Heart left ventricle (tissue), 16 donors: ENCODE data around the gene APOB. TPM values are rescaled to one million over a fixed set of nuclear protein-coding genes. Genes with fewer than 3 reads are reported as not detected.

Experiments used
- ATAC-seq, 4 donors: fragments of 200-7000 bp; cut with Tn5 transposase; one replicate each; pipeline ENCODE4 v1.9.1; 2020 to 2022; ENCODE audit warnings: moderate library complexity in 4 of 4, mild to moderate bottlenecking in 3 of 4, moderate number of reproducible peaks in 1 of 4
- DNase-seq, 5 donors: peaks; one replicate each; pipeline ENCODE4 v3.0.0-alpha.2; 2020
- H3K27ac ChIP-seq, 12 donors: fragments of 200-600 bp; sonication (generic) in 4 of 12; one replicate each; pipeline versions ENCODE4 v1.5.0 to v1.8.0; 2016 to 2022; ENCODE audit warnings: mild to moderate bottlenecking in 2 of 12
- H3K27me3 ChIP-seq, 9 donors: fragments of 200-600 bp; sonication (generic) in 2 of 9; one replicate each; pipeline versions ENCODE4 v1.5.1 to v1.8.0; 2016 to 2022; ENCODE audit warnings: mild to moderate bottlenecking in 3 of 9
- H3K36me3 ChIP-seq, 9 donors: fragments of 200-600 bp; sonication (generic) in 2 of 9; one replicate each; pipeline versions ENCODE4 v1.5.0 to v1.8.0; 2018 to 2022; ENCODE audit warnings: mild to moderate bottlenecking in 2 of 9
- H3K4me1 ChIP-seq, 12 donors: fragments of 200-600 bp; sonication (generic) in 4 of 12; one replicate each; pipeline versions ENCODE4 v1.5.0 to v1.8.0; 2016 to 2022; ENCODE audit warnings: mild to moderate bottlenecking in 3 of 12
- H3K4me3 ChIP-seq, 12 donors: fragments of 200-600 bp; sonication (generic) in 4 of 12; one replicate each; pipeline versions ENCODE4 v1.5.0 to v1.8.0; 2017 to 2022; ENCODE audit warnings: mild to moderate bottlenecking in 9 of 12, moderate library complexity in 4 of 12
- H3K9me3 ChIP-seq, 12 donors: fragments of 200-600 bp; sonication (generic) in 4 of 12; one replicate each; pipeline versions ENCODE4 v1.5.0 to v1.8.0; 2016 to 2022; ENCODE audit warnings: mild to moderate bottlenecking in 1 of 12
- CTCF ChIP-seq, 12 donors: fragments of 200-600 bp; sonication (generic) in 4 of 12; IDR thresholded peaks; one replicate each; pipeline versions ENCODE4 v1.5.0 to v1.8.0; 2018 to 2022; ENCODE audit warnings: antibody characterized with exemption in 12 of 12, mild to moderate bottlenecking in 5 of 12
- POLR2A ChIP-seq, 2 donors: fragments of 450-650 bp; IDR thresholded peaks; one replicate each; pipeline ENCODE4 v1.6.1; 2017; ENCODE audit warnings: antibody characterized with exemption in 2 of 2, mild to moderate bottlenecking in 2 of 2, moderate library complexity in 2 of 2
- WGBS, 4 donors: extraction: QIAGEN DNeasy Blood & Tissue Kit in 2 of 4; methylation state at CpG; one replicate each; pipeline versions ENCODE4 v1.1.5 to v1.1.7; 2013 to 2018; 5-methylcytosine and 5-hydroxymethylcytosine counted together
- intact Hi-C, 10 donors: fragments of 100-400 bp; cut with DNase I; formaldehyde crosslinking; loops; one replicate each; pipeline versions ENCODE4 v1.11.1 to v1.14.2; 2022
- polyA plus RNA-seq, 2 donors: library from polyadenylated mRNA; stranded (reverse); fragments of 200-250 nt; gene quantifications; one replicate each; pipeline ENCODE4 v1.2.3, GENCODE V29; 2013
- total RNA-seq, 9 donors: library from RNA; depleted of rRNA in 2 of 9; stranded (reverse); fragments of >200 nt in 2 of 9; fragmentation: NEBNext Ultra II Directional in 3 of 9; extraction: Animal tissue kit (Norgen Biotek cat#: 25700) in 3 of 9; gene quantifications; one replicate each; pipeline versions ENCODE4 v1.1.0 to v1.2.4, GENCODE V29; 2016 to 2023
- donor health status: ischemic (EF 13 %, LVEDD 7.1; RV severe dilation, severe dysfunction).
- donor health status: healthy with polysubstance abuse.
- donor health status: DM: no; HTN: yes; CAD: no.
- donor health status: DM: no; HTN: no; CAD: no.
- donor health status: ischemic (EF 25% LVEDD 6.9; RV normal size, moderate dysfunction).
- donor health status: ischemic (EF 25% LVEDD 5.7; RV mildly dilated, moderate dysfunction).
- donor health status: healthy.
- donor health status: DM: yes; HTN: yes; CAD: no.
- donor health status: ischemic (EF 35%, LVEDD 5.7; RV mildly dilated, moderate dysfunction).
- donor health status: nonischemic (EF 11% LVEDD 7.7; RV severe dilation, severe dysfunction).
- donor health status: DM: yes; HTN: yes; CAD: no.
- donor health status: PGD.
- donor health status: ischemic (EF 29% LVEDD 5.4; RV normal size, mild dysfunction).
- donor health status: nonischemic (EF 23%, LVEDD 6.1; RV moderate dilation, normal function).

Gene APOB
- total and polyA plus RNA-seq, 11 donors = 0.72 to 55.6 (median 11.3) TPM

GRCh38 chr2:21019678-21020021, 24.2 kb downstream of the APOB start:
- DNase-seq (no peak), ATAC-seq (no peak)
- H3K9me3 ChIP-seq = no peaks in the 10 kb centered on the region
- TF ChIP-seq CTCF (IDR thresholded peaks at IDR 0.05) = no peak
- TF ChIP-seq POLR2A (IDR thresholded peaks at IDR 0.05) = no peak
- intact Hi-C loops = no loop called here
- H3K36me3 ChIP-seq = peaks cover 0 to 34% (median 0%) of the 10 kb centered on the region in 9 donors
- H3K27ac ChIP-seq = no peak overlapping the region
- H3K4me3 ChIP-seq = no peak overlapping the region
- H3K4me1 ChIP-seq = no peaks in the 10 kb centered on the region
- WGBS, 4 donors = 88 to 91% (median 90%) methylated on average over 6 of the region's 6 CpGs
- H3K27me3 ChIP-seq = no peaks in the 10 kb centered on the region

DNA sequence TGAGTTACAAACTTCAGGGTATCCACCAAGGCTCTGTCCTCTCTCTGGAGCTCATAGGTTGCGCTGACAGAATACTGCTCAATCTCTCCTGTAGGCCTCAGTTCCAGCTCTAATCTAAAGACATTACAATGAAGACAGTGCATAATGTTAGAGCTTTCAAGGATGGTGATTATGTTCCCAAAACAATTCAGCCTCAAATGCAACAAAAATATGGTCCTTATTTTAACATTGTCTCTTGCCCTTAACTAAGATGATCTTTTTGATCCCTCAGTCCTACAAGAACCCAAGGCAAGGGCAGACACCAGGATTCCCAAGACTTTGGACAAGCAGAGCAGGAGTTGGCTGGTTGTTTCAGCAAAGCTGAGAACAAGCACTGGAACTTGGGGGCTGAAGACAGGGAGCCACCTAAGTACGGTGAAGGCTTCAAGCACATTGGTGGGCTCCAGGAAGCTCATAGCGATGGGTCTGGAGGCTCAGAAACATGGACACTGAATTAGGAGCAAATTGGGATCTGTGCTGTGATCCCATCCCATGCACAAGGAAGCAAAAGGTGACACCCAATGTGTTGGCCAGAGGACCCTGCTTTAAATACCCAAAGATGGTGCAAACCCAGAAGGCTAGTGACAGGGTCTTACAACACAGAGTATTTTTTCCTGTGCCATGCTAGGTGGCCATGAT, 24.7 kb downstream of the APOB start:
- ATAC-seq (no peak), DNase-seq (no peak)
- H3K9me3 ChIP-seq = no peaks in the 10 kb centered on the region
- WGBS, 4 donors = 90 to 97% (median 94%) methylated on average over 3 of the region's 3 CpGs
- no peak overlapping the region for H3K27ac ChIP-seq
- no peak overlapping the region for H3K4me3 ChIP-seq
- H3K4me1 ChIP-seq = no peaks in the 10 kb centered on the region
- no peaks in the 10 kb centered on the region for H3K27me3 ChIP-seq
- intact Hi-C loops = no loop called here
- no peak for TF ChIP-seq POLR2A (IDR thresholded peaks at IDR 0.05)
- no peak for TF ChIP-seq CTCF (IDR thresholded peaks at IDR 0.05)
- peaks cover 0 to 38% (median 0%) of the 10 kb centered on the region in 9 donors for H3K36me3 ChIP-seq

DNA sequence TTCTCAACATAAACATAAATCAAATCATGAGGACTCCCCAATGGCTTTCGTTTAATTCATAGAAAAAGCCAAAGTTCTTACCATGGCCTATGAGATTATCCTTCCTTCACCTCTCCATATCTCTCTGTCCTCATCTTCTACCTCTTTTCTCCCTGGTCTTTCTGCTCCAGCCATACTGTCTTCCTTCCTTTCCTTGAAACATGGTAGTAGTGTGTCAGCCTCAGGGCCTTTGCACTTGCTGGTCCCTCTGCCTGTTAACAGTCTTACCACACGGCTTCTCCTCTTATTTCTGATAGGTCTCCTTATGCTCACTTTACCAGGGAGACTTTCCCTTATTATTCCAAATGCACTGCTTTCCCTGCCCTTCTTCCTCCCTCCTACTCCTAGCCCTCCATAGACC, 25.6 kb downstream of the APOB start:
- H3K27me3 ChIP-seq = no peaks in the 10 kb centered on the region
- TF ChIP-seq CTCF (IDR thresholded peaks at IDR 0.05) (no peak), POLR2A (IDR thresholded peaks at IDR 0.05) (no peak)
- DNase-seq = no peak
- H3K4me3 ChIP-seq = no peak overlapping the region
- intact Hi-C loops = no loop called here
- H3K9me3 ChIP-seq = no peaks in the 10 kb centered on the region
- WGBS, 4 donors = 83 to 89% (median 87%) methylated on average over 2 of the region's 2 CpGs
- no peaks in the 10 kb centered on the region for H3K4me1 ChIP-seq
- no peak overlapping the region for H3K27ac ChIP-seq
- H3K36me3 ChIP-seq = peaks cover 0 to 41% (median 0%) of the 10 kb centered on the region in 9 donors
- no peak for ATAC-seq

DNA sequence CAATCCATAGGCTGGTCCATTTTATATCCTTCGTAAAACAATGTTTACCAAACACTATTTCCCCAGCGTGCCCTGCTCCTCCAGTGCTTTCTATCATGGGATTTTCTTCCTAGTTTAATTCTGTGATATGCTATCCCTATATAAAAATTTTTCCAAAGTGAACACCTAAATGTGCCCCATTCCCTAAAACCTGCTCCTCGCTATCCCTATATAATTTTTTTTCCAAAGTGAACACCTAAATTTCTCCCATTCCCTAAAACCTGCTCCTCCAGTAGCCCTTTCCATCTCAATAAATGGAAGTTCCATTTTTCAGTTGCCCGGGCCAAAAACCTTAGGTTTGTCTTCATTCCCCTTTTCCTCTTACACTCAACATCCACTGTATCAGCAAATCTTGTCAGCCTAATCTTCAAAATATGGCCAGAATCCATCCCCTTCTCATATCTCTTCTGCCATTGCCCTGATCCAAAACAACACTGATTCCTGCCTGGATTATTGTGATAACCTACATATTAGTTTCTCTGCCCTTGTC, 26.1 kb downstream of the APOB start:
- no peak overlapping the region for H3K4me3 ChIP-seq
- DNase-seq (no peak), ATAC-seq (no peak)
- H3K9me3 ChIP-seq = no peaks in the 10 kb centered on the region
- H3K4me1 ChIP-seq = no peaks in the 10 kb centered on the region
- no peak for TF ChIP-seq POLR2A (IDR thresholded peaks at IDR 0.05)
- TF ChIP-seq CTCF (IDR thresholded peaks at IDR 0.05) = no peak
- WGBS, 4 donors = 85 to 93% (median 88%) methylated on average over 4 of the region's 4 CpGs
- H3K27me3 ChIP-seq = no peaks in the 10 kb centered on the region
- intact Hi-C loops = no loop called here
- no peak overlapping the region for H3K27ac ChIP-seq
- peaks cover 0 to 45% (median 0%) of the 10 kb centered on the region in 9 donors for H3K36me3 ChIP-seq
